ENCODE data around the gene SYTL5.

GRCh38 chrX:38086451-38087215 is 80.3 kb downstream of the SYTL5 start:
- TF ChIP-seq GATA2 (IDR thresholded peaks at IDR 0.05; ENCODE audit: low read depth, low read length) (no peak), GATA3 (IDR thresholded peaks at IDR 0.05; ENCODE audit: low read depth, low read length) (no peak)

Measured in SH-SY5Y (cell line).